ENCODE results near the gene CCDC88C. TPM values are rescaled to one million over a fixed set of nuclear protein-coding genes. Genes with fewer than 3 reads are reported as not detected.

The CCDC88C gene
- total RNA-seq, 1 donor from 2014 or later, result 44.6 TPM

- H3K27ac Mint-ChIP-seq (ENCODE audit: unreplicated experiment), result no peak overlapping the region
- H3K9me3 Mint-ChIP-seq, result no peaks in the 10 kb centered on the region
- no peak for TF ChIP-seq CTCF (conservative IDR thresholded peaks at IDR 0.05)
- no peak overlapping the region for H3K4me3 Mint-ChIP-seq
- H3K4me1 Mint-ChIP-seq, result peaks cover 8% of the 10 kb centered on the region
- no peaks in the 10 kb centered on the region for H3K27me3 Mint-ChIP-seq (ENCODE audit: low read depth)
- peaks cover 30% of the 10 kb centered on the region for H3K36me3 Mint-ChIP-seq (ENCODE audit: low read depth)
- DNase-seq (ENCODE audit: low read depth, low spot score), result no peak
Measured at GRCh38 chr14:91456283-91456682, 38.7 kb upstream of the CCDC88C start.

GRCh38 chr14:91454580-91454979 lies 37.0 kb upstream of the CCDC88C start:
- no peaks in the 10 kb centered on the region for H3K27me3 Mint-ChIP-seq (ENCODE audit: low read depth)
- H3K9me3 Mint-ChIP-seq, result no peaks in the 10 kb centered on the region
- no peak overlapping the region for H3K4me3 Mint-ChIP-seq
- peaks cover 8% of the 10 kb centered on the region for H3K4me1 Mint-ChIP-seq
- no peak overlapping the region for H3K27ac Mint-ChIP-seq (ENCODE audit: unreplicated experiment)
- TF ChIP-seq CTCF (conservative IDR thresholded peaks at IDR 0.05), result no peak
- DNase-seq (ENCODE audit: low read depth, low spot score), result no peak
- H3K36me3 Mint-ChIP-seq (ENCODE audit: low read depth), result peaks cover 24% of the 10 kb centered on the region

- Mint-ChIP-seq H3K4me1 (peaks cover 8% of the 10 kb centered on the region), H3K9me3 (no peaks in the 10 kb centered on the region), H3K36me3 (ENCODE audit: low read depth) (peaks cover 24% of the 10 kb centered on the region), H3K27me3 (ENCODE audit: low read depth) (no peaks in the 10 kb centered on the region), H3K4me3 (no peak overlapping the region), H3K27ac (ENCODE audit: unreplicated experiment) (no peak overlapping the region)
- DNase-seq (ENCODE audit: low read depth, low spot score), result no peak
- no peak for TF ChIP-seq CTCF (conservative IDR thresholded peaks at IDR 0.05)
Measured at GRCh38 chr14:91454155-91454554, 36.5 kb upstream of the CCDC88C start.

- no peaks in the 10 kb centered on the region for H3K9me3 Mint-ChIP-seq
- H3K27me3 Mint-ChIP-seq (ENCODE audit: low read depth), result no peaks in the 10 kb centered on the region
- peaks cover 6% of the 10 kb centered on the region for H3K4me1 Mint-ChIP-seq
- no peak for TF ChIP-seq CTCF (conservative IDR thresholded peaks at IDR 0.05)
- DNase-seq (ENCODE audit: low read depth, low spot score), result no peak
- H3K4me3 Mint-ChIP-seq, result no peak overlapping the region
- no peak overlapping the region for H3K27ac Mint-ChIP-seq (ENCODE audit: unreplicated experiment)
- H3K36me3 Mint-ChIP-seq (ENCODE audit: low read depth), result peaks cover 23% of the 10 kb centered on the region
Measured at GRCh38 chr14:91453744-91454143, 36.1 kb upstream of the CCDC88C start.

- no peak for DNase-seq (ENCODE audit: low read depth, low spot score)
- H3K4me3 Mint-ChIP-seq, result no peak overlapping the region
- H3K9me3 Mint-ChIP-seq, result peaks cover 3% of the 10 kb centered on the region
- peaks cover 7% of the 10 kb centered on the region for H3K36me3 Mint-ChIP-seq (ENCODE audit: low read depth)
- TF ChIP-seq CTCF (conservative IDR thresholded peaks at IDR 0.05), result no peak
- no peak overlapping the region for H3K27ac Mint-ChIP-seq (ENCODE audit: unreplicated experiment)
- H3K27me3 Mint-ChIP-seq (ENCODE audit: low read depth), result peaks cover 18% of the 10 kb centered on the region
- no peaks in the 10 kb centered on the region for H3K4me1 Mint-ChIP-seq
Measured at GRCh38 chr14:91444335-91445020, 26.9 kb upstream of the CCDC88C start.

Measured in neural crest cell (in vitro differentiated cells).